ENCODE measurements around the gene DMKN. TPM values are rescaled to one million over a fixed set of nuclear protein-coding genes. Genes with fewer than 3 reads are reported as not detected.
"Not testable (repeated sequence)": the region's sequence is repeated elsewhere in the genome, so short reads cannot be mapped to it uniquely, and the experiment has no call there.

The DMKN gene
- polyA plus RNA-seq, 1 donor from 2014 or later = 1.1 TPM

- Mint-ChIP-seq H3K4me3 (no peak overlapping the region), H3K27me3 (no peaks in the 10 kb centered on the region), H3K9me3 (no peaks in the 10 kb centered on the region), H3K36me3 (peaks cover 5% of the 10 kb centered on the region), H3K27ac (no peak overlapping the region), H3K4me1 (peaks cover 12 to 17% (median 13%) of the 10 kb centered on the region in 3 donors)
These were observed 30.4 kb downstream of the DMKN start for GRCh38 chr19:35483089-35483488.

- Mint-ChIP-seq H3K4me1 (peaks cover 2 to 4% (median 3%) of the 10 kb centered on the region in 3 donors), H3K27ac (no peak overlapping the region), H3K9me3 (no peaks in the 10 kb centered on the region), H3K4me3 (no peak overlapping the region), H3K27me3 (no peaks in the 10 kb centered on the region), H3K36me3 (peaks cover 5% of the 10 kb centered on the region)
These were observed 34.4 kb downstream of the DMKN start for GRCh38 chr19:35478794-35479677.

GRCh38 chr19:35476149-35476548 is 37.3 kb downstream of the DMKN start:
- Mint-ChIP-seq H3K27me3 (no peaks in the 10 kb centered on the region), H3K27ac (no peak overlapping the region), H3K9me3 (no peaks in the 10 kb centered on the region), H3K4me3 (no peak overlapping the region), H3K36me3 (peaks cover 5% of the 10 kb centered on the region), H3K4me1 (no peaks in the 10 kb centered on the region)

- H3K27me3 Mint-ChIP-seq, H3K4me3 Mint-ChIP-seq, H3K4me1 Mint-ChIP-seq, H3K36me3 Mint-ChIP-seq, H3K9me3 Mint-ChIP-seq, H3K27ac Mint-ChIP-seq: not testable (repeated sequence)
These were observed 38.9 kb downstream of the DMKN start for GRCh38 chr19:35474594-35474993.

GRCh38 chr19:35474104-35474503 is 39.3 kb downstream of the DMKN start:
- no peak overlapping the region for H3K27ac Mint-ChIP-seq
- peaks cover 1% of the 10 kb centered on the region for H3K36me3 Mint-ChIP-seq
- H3K4me1 Mint-ChIP-seq = peaks cover 0 to 3% (median 0%) of the 10 kb centered on the region in 3 donors
- H3K27me3 Mint-ChIP-seq = no peaks in the 10 kb centered on the region
- no peaks in the 10 kb centered on the region for H3K9me3 Mint-ChIP-seq
- no peak overlapping the region for H3K4me3 Mint-ChIP-seq

- Mint-ChIP-seq H3K27ac (no peak overlapping the region), H3K4me3 (no peak overlapping the region), H3K27me3 (no peaks in the 10 kb centered on the region), H3K36me3 (peaks cover 1% of the 10 kb centered on the region), H3K9me3 (no peaks in the 10 kb centered on the region), H3K4me1 (peaks cover 4 to 7% (median 4%) of the 10 kb centered on the region in 3 donors)
These were observed 41.5 kb downstream of the DMKN start for GRCh38 chr19:35471946-35472345.

- H3K36me3 Mint-ChIP-seq = not testable (repeated sequence)
These were observed 42.4 kb downstream of the DMKN start for GRCh38 chr19:35471075-35471474.

GRCh38 chr19:35470128-35470527 is 43.3 kb downstream of the DMKN start:
- Mint-ChIP-seq H3K36me3 (peaks cover 1% of the 10 kb centered on the region), H3K27ac (no peak overlapping the region), H3K4me1 (peaks cover 4 to 9% (median 4%) of the 10 kb centered on the region in 3 donors), H3K27me3 (no peaks in the 10 kb centered on the region), H3K4me3 (no peak overlapping the region), H3K9me3 (no peaks in the 10 kb centered on the region)

More at GRCh38 chr19:35471075-35471474, 42.4 kb downstream of the DMKN start:
- H3K4me3 Mint-ChIP-seq, H3K27ac Mint-ChIP-seq, H3K9me3 Mint-ChIP-seq, H3K4me1 Mint-ChIP-seq, H3K27me3 Mint-ChIP-seq: not testable (repeated sequence)

- H3K4me1 Mint-ChIP-seq = peaks cover 4 to 12% (median 7%) of the 10 kb centered on the region in 3 donors
- H3K27me3 Mint-ChIP-seq = no peaks in the 10 kb centered on the region
- no peak overlapping the region for H3K27ac Mint-ChIP-seq
- no peaks in the 10 kb centered on the region for H3K36me3 Mint-ChIP-seq
- H3K4me3 Mint-ChIP-seq = peak overlapping the region in 1 of 4 donors; percentile 47
- H3K9me3 Mint-ChIP-seq = no peaks in the 10 kb centered on the region
These were observed 44.8 kb downstream of the DMKN start for GRCh38 chr19:35468637-35469036.

- no peak overlapping the region for H3K27ac Mint-ChIP-seq
- peaks cover 2% of the 10 kb centered on the region for H3K27me3 Mint-ChIP-seq
- H3K9me3 Mint-ChIP-seq = no peaks in the 10 kb centered on the region
- H3K36me3 Mint-ChIP-seq = no peaks in the 10 kb centered on the region
- peaks cover 12 to 26% (median 18%) of the 10 kb centered on the region in 3 donors for H3K4me1 Mint-ChIP-seq
- H3K4me3 Mint-ChIP-seq = no peak overlapping the region
These were observed 47.2 kb downstream of the DMKN start for GRCh38 chr19:35466259-35466658.

GRCh38 chr19:35462956-35463355 is 50.5 kb downstream of the DMKN start:
- H3K27me3 Mint-ChIP-seq, H3K9me3 Mint-ChIP-seq, H3K36me3 Mint-ChIP-seq: not testable (repeated sequence)
- peak overlapping the region; percentile 38 to 72 (median 46) for H3K27ac Mint-ChIP-seq
- peaks cover 31 to 47% (median 41%) of the 10 kb centered on the region in 3 donors for H3K4me1 Mint-ChIP-seq
- peak overlapping the region in 3 of 4 donors; percentile 30 to 85 (median 59) for H3K4me3 Mint-ChIP-seq

- no peaks in the 10 kb centered on the region for H3K9me3 Mint-ChIP-seq
- no peaks in the 10 kb centered on the region for H3K36me3 Mint-ChIP-seq
- H3K27me3 Mint-ChIP-seq = peaks cover 3% of the 10 kb centered on the region
- peak overlapping the region; percentile 30 to 85 (median 57) for H3K4me3 Mint-ChIP-seq
- H3K27ac Mint-ChIP-seq = peak overlapping the region; percentile 38 to 72 (median 46)
- peaks cover 35 to 51% (median 43%) of the 10 kb centered on the region in 3 donors for H3K4me1 Mint-ChIP-seq
These were observed 50.9 kb downstream of the DMKN start for GRCh38 chr19:35462476-35462953.

GRCh38 chr19:35461788-35462187 is 51.7 kb downstream of the DMKN start:
- not testable (repeated sequence) for H3K9me3 Mint-ChIP-seq, H3K27ac Mint-ChIP-seq, H3K4me3 Mint-ChIP-seq, H3K27me3 Mint-ChIP-seq, H3K36me3 Mint-ChIP-seq
- H3K4me1 Mint-ChIP-seq = peaks cover 40 to 59% (median 50%) of the 10 kb centered on the region in 3 donors

GRCh38 chr19:35461060-35461459 is 52.4 kb downstream of the DMKN start:
- H3K4me1 Mint-ChIP-seq = peaks cover 41 to 61% (median 51%) of the 10 kb centered on the region in 3 donors
- H3K27ac Mint-ChIP-seq = peak overlapping the region in 1 of 3 donors; percentile 57
- peak overlapping the region in 2 of 4 donors; percentile 61 to 82 for H3K4me3 Mint-ChIP-seq
- peaks cover 3% of the 10 kb centered on the region for H3K27me3 Mint-ChIP-seq
- no peaks in the 10 kb centered on the region for H3K9me3 Mint-ChIP-seq
- no peaks in the 10 kb centered on the region for H3K36me3 Mint-ChIP-seq

GRCh38 chr19:35460608-35461007 is 52.8 kb downstream of the DMKN start:
- Mint-ChIP-seq H3K4me3 (peak overlapping the region; percentile 8 to 82 (median 48)), H3K36me3 (no peaks in the 10 kb centered on the region), H3K27me3 (peaks cover 3% of the 10 kb centered on the region), H3K9me3 (no peaks in the 10 kb centered on the region), H3K27ac (peak overlapping the region in 1 of 3 donors; percentile 57), H3K4me1 (peaks cover 46 to 65% (median 55%) of the 10 kb centered on the region in 3 donors)
